Measurements from ENCODE around the gene DENND6B. TPM values are rescaled to one million over a fixed set of nuclear protein-coding genes. Genes with fewer than 3 reads are reported as not detected.

Gene DENND6B
- total RNA-seq, 1 donor from 2014 or later: 7.7 TPM

DNA sequence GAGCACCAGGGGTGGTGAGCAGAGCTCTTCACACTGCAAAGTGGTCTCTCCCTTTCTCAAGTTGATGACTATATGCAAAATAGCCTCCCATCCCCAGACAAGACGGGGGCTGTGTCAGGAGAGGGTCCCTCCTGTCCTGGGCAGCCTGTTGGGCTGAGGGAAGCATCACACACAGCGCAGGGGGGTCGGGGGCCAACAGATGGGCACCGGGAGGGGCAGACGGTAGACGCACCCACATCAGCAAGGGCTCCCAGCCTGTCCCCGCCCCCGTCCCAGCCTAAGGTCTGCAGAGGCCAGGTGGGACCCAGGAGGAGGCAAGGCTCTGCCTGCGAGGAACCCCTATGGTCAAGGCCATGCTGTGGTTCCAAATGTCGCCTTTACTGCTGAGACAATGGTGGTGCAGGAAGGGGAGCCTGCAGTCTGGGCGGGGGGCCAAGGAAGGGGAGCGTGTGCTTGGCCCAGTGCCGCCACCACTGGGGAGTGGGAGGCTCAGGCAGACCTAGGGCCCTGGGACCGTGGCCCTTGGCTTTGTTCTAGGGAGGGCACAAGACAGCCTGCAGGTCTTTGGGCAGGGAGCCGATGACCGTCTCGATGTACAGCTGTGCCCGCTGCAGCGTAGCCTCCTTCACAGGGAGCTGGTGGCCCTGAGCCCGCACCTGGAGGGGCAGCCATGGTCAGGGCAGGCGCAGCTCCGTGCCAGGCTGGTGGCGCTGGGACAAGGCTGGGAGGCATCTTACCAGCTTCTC lies 15.0 kb downstream of the DENND6B start:
- no peaks in the 10 kb centered on the region for H3K9me3 Mint-ChIP-seq (ENCODE audit: low read depth)
- no peak for DNase-seq (ENCODE audit: low spot score)

DNA sequence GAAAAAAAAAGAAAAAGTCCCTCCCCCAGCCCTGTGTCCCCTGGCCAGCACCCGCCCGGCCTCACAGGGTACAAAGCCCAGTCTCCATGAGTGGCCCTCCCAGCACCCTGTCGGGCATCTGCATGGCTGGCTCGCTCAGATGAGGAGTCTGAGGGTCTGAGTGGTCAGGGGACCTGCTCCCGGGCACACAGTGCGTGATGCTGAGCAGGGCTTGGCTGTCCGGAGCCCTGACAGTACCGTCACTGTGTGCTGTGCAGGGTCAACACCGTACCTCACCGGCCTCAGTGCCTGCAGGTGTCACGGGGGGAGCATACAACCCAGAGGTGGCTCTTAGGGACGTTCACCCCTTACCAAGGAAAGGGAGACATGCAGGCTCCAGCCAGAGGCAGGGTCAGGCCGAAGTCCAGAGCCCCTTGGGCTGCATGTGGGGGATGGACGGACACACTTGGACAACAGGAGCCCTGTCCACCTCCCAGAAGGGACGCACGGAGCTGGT lies 15.8 kb downstream of the DENND6B start:
- H3K36me3 Mint-ChIP-seq (ENCODE audit: low read depth): no peaks in the 10 kb centered on the region
- no peaks in the 10 kb centered on the region for H3K9me3 Mint-ChIP-seq (ENCODE audit: low read depth)
- H3K27ac Mint-ChIP-seq (ENCODE audit: unreplicated experiment): no peak overlapping the region
- peaks cover 17% of the 10 kb centered on the region for H3K4me1 Mint-ChIP-seq (ENCODE audit: low read depth)
- no peak for DNase-seq (ENCODE audit: low spot score)
- TF ChIP-seq, protein P1, sequence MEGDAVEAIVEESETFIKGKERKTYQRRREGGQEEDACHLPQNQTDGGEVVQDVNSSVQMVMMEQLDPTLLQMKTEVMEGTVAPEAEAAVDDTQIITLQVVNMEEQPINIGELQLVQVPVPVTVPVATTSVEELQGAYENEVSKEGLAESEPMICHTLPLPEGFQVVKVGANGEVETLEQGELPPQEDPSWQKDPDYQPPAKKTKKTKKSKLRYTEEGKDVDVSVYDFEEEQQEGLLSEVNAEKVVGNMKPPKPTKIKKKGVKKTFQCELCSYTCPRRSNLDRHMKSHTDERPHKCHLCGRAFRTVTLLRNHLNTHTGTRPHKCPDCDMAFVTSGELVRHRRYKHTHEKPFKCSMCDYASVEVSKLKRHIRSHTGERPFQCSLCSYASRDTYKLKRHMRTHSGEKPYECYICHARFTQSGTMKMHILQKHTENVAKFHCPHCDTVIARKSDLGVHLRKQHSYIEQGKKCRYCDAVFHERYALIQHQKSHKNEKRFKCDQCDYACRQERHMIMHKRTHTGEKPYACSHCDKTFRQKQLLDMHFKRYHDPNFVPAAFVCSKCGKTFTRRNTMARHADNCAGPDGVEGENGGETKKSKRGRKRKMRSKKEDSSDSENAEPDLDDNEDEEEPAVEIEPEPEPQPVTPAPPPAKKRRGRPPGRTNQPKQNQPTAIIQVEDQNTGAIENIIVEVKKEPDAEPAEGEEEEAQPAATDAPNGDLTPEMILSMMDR (IDR thresholded peaks at IDR 0.05): no peak
- H3K4me3 Mint-ChIP-seq (ENCODE audit: unreplicated experiment): no peak overlapping the region
- H3K27me3 Mint-ChIP-seq (ENCODE audit: low read depth): no peaks in the 10 kb centered on the region

More for the DNA sequence above, 15.0 kb downstream of the DENND6B start:
- Mint-ChIP-seq H3K27me3 (ENCODE audit: low read depth) (no peaks in the 10 kb centered on the region), H3K4me3 (ENCODE audit: unreplicated experiment) (no peak overlapping the region), H3K4me1 (ENCODE audit: low read depth) (peaks cover 16% of the 10 kb centered on the region), H3K36me3 (ENCODE audit: low read depth) (no peaks in the 10 kb centered on the region), H3K27ac (ENCODE audit: unreplicated experiment) (no peak overlapping the region)
- TF ChIP-seq, protein P1 (IDR thresholded peaks at IDR 0.05): no peak

DNA sequence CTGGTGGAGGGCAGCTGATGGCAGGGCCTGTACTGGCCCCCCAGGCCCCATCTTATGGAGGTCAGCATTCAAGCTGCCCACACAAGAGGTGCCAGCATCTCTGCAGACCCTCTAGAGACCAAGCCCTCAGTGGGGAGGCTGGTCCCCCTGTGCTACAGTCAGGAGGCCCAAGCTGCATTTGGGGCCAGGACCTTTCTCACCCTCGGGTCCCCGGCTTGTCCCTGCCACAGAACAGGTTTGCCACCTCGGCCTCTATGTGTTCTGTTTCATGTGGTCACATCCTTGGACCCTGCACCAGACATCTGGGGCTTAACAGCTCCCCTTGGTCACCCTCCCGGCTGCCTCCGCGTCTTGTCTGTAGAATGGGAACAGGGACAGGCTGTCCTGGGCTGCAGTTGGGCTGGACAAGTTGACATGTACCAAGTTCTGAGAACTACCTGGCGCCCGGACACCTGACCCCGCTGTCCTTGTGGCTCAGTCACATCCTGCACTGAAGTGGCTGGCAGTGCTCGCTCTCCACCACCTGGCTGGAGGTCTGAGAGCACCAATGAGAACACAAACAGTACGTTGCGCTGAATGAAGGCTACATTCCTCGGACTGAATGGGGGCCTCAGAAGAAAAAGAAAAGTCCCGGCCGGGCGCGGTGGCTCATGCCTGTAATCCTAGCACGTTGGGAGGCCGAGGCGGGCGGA lies 16.6 kb downstream of the DENND6B start:
- Mint-ChIP-seq H3K27ac (ENCODE audit: unreplicated experiment) (no peak overlapping the region), H3K4me3 (ENCODE audit: unreplicated experiment) (no peak overlapping the region), H3K4me1 (ENCODE audit: low read depth) (peaks cover 24% of the 10 kb centered on the region), H3K9me3 (ENCODE audit: low read depth) (no peaks in the 10 kb centered on the region), H3K27me3 (ENCODE audit: low read depth) (no peaks in the 10 kb centered on the region), H3K36me3 (ENCODE audit: low read depth) (no peaks in the 10 kb centered on the region)
- TF ChIP-seq, protein P1 (IDR thresholded peaks at IDR 0.05): no peak
- no peak for DNase-seq (ENCODE audit: low spot score)

DNA sequence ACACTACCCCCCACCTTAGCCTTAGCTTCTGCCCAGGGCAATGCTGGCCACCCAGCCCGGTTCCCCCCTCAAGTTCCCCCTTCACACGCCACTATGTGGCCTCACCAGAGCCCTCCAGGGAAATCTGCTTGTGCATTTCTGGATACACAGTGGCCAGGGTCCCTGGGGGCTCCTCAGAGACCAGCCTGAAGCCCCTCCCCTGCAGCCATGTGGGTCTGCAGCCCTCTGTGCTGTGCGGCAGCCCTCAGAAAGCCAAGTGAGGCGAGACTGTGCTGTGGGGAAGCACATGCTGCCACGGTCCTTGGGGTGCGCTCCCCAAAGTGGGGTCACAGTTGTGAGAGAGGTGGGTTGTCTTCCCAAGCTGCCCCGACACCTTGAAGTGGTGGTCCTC lies 17.2 kb downstream of the DENND6B start:
- no peak overlapping the region for H3K4me3 Mint-ChIP-seq (ENCODE audit: unreplicated experiment)
- peaks cover 30% of the 10 kb centered on the region for H3K4me1 Mint-ChIP-seq (ENCODE audit: low read depth)
- no peaks in the 10 kb centered on the region for H3K36me3 Mint-ChIP-seq (ENCODE audit: low read depth)
- H3K9me3 Mint-ChIP-seq (ENCODE audit: low read depth): no peaks in the 10 kb centered on the region
- H3K27ac Mint-ChIP-seq (ENCODE audit: unreplicated experiment): peak overlapping the region; percentile 97
- DNase-seq (ENCODE audit: low spot score): no peak
- TF ChIP-seq, protein P1 (IDR thresholded peaks at IDR 0.05): no peak
- no peaks in the 10 kb centered on the region for H3K27me3 Mint-ChIP-seq (ENCODE audit: low read depth)

DNA sequence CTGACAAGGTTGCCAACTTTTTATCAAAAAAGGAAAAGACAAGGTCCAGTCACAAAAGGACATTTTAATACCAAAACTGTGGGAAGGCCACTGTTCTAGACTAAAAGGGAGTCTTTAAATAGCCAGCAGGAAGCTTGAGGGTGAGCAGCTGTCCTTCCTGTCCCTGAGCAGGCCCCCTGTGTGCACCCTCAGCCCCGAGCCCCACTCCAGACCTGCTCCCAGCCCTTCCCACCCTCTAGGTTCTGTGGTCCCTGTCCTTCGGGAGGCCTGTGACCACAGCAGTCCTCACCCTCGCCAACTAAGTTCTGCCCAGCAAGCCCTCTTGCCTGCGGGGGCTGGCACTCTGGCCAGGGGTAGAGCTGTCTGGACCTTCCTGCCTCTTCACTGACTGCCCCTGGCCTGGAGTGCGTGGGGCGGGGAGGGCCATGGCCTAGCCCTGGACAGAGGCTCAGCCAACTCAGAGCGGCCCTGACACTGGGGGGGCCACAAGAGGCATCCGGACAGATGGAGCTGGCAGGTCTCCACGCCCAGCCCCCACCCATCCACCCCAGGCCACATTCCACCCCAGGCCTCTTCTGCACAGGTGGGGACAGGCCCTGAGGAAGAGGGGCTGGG lies 17.7 kb downstream of the DENND6B start:
- no peak for DNase-seq (ENCODE audit: low spot score)
- H3K27ac Mint-ChIP-seq (ENCODE audit: unreplicated experiment): peak overlapping the region; percentile 97
- peaks cover 35% of the 10 kb centered on the region for H3K4me1 Mint-ChIP-seq (ENCODE audit: low read depth)
- no peaks in the 10 kb centered on the region for H3K36me3 Mint-ChIP-seq (ENCODE audit: low read depth)
- TF ChIP-seq, protein P1 (IDR thresholded peaks at IDR 0.05): no peak
- H3K9me3 Mint-ChIP-seq (ENCODE audit: low read depth): no peaks in the 10 kb centered on the region
- H3K4me3 Mint-ChIP-seq (ENCODE audit: unreplicated experiment): peak overlapping the region; percentile 55
- no peaks in the 10 kb centered on the region for H3K27me3 Mint-ChIP-seq (ENCODE audit: low read depth)

Measured in chondrocyte (in vitro differentiated cells).